ENCODE measurements around the gene MCRIP1.

DNA sequence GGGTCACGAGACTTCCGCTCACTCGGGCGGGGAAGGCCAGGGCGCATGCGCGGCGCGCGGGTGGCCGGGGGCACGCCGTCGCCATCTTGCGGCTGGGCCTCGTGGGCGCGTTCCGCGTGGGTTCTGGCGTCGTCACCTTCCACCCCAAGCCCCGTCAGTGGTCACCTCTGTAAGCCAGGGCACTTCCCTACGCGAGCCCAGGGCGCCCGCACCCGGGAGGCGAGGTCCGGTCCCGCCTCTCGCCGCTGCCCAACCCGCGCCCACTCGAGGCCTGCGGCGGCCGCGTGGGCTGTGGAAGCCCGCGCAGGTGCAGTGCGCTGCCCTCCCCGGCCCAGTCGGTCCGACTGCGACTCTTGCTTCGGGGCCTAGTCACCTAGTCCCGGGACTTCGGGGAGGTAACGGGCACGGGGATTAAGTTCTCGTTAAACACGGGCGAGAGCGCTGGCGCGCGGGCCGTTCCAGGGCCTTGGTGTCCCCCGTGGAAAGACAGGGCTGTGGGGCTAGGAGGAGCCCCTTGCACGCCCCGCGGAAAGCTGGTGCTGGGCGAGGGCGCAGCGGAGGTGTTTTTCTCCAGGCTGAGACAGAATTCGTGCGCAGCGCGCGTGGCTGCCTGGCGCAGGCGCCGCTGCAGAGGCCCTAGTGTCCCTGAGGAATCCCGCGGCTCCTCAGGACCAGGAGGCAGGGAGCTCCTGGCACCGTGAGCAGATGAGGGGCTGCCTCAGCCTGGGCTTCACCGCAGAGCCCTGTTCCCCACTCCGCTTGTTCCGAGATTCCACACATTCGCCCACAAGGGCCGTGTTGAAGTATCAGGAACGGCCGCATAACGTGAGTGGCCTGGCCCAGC, 38.5 kb upstream of the MCRIP1 start:
- TF ChIP-seq, protein P1, sequence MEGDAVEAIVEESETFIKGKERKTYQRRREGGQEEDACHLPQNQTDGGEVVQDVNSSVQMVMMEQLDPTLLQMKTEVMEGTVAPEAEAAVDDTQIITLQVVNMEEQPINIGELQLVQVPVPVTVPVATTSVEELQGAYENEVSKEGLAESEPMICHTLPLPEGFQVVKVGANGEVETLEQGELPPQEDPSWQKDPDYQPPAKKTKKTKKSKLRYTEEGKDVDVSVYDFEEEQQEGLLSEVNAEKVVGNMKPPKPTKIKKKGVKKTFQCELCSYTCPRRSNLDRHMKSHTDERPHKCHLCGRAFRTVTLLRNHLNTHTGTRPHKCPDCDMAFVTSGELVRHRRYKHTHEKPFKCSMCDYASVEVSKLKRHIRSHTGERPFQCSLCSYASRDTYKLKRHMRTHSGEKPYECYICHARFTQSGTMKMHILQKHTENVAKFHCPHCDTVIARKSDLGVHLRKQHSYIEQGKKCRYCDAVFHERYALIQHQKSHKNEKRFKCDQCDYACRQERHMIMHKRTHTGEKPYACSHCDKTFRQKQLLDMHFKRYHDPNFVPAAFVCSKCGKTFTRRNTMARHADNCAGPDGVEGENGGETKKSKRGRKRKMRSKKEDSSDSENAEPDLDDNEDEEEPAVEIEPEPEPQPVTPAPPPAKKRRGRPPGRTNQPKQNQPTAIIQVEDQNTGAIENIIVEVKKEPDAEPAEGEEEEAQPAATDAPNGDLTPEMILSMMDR (conservative IDR thresholded peaks at IDR 0.05 in 1 of 2, IDR thresholded peaks at IDR 0.05 in 1 of 2; ENCODE audit: extremely low read depth in 1 of 2, insufficient read depth in 1 of 2, low read depth in 1 of 2, low read length in 2 of 2), result peak in 1 of 2 donors; percentile 42
- TF ChIP-seq EZH2 (IDR thresholded peaks at IDR 0.05; ENCODE audit: borderline replicate concordance, low read length), result no peak

All from mammary epithelial cell (primary cell).